ES-I3 (cell line): ENCODE results near the gene DSG2.

Source experiments
- H3K36me3 ChIP-seq: 2 replicates; pipeline ENCODE4 v1.6.1; 2013; ENCODE audit warnings: mild to moderate bottlenecking, low read length, control low read depth, moderate library complexity; ENCODE audit not compliant: insufficient read depth
- H3K4me1 ChIP-seq: 2 replicates; pipeline ENCODE4 v1.6.1; 2013; ENCODE audit warnings: mild to moderate bottlenecking, control low read depth, low read length; ENCODE audit not compliant: insufficient read depth
- H3K9ac ChIP-seq: 2 replicates; pipeline ENCODE4 v1.6.1; 2013; ENCODE audit warnings: low read depth, mild to moderate bottlenecking, low read length, moderate library complexity
- H3K9me3 ChIP-seq: 2 replicates; pipeline ENCODE4 v1.6.1; 2013; ENCODE audit warnings: mild to moderate bottlenecking, low read length, moderate library complexity; ENCODE audit not compliant: control insufficient read depth, insufficient read depth

Gene DSG2

DNA sequence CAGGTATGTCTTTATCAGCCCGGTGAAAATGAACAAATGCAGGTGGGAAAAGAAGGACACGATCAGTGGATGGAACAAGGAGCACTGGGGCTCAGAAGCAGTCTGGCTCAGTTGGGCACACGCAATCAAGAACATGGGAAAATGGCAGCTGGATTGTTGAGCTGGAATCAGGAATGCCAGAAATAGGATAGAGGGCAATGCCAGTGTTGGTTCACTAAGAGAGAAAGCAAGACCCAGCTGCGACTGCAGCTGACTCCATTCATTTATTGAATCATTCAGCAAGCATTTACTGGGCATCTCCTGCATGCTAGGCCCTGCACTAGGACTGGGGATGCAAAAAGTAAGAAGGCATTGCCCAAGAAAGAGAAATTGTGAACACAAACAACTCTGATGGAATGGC lies 80.1 kb downstream of the DSG2 start:
- H3K9me3 ChIP-seq, result no peaks in the 10 kb centered on the region
- H3K9ac ChIP-seq, result no peak overlapping the region
- H3K36me3 ChIP-seq, result no peaks in the 10 kb centered on the region
- H3K4me1 ChIP-seq, result peaks cover 5% of the 10 kb centered on the region; the same call in 1 of the 2 replicates

DNA sequence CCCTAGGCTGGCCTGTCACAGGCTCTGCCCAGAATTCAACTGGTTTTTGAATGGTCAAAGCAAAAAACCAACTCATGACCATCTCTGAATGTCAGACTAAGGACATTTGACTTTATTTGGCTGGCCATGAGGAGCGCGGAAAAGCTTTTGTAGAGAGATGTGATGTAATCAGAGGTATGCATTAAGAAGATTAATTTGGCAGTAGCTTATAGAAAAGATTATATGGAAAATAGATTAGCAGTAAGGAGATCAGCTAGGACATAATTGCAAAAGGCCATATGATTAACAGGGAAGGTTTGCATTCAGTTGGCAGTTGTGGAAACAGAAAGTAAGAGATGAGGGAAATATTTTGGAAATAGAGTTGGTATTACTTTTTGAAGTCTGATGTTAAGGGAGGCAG lies 81.4 kb downstream of the DSG2 start:
- Histone ChIP-seq H3K9me3 (no peaks in the 10 kb centered on the region), H3K36me3 (no peaks in the 10 kb centered on the region), H3K9ac (no peak overlapping the region), H3K4me1 (peaks cover 5% of the 10 kb centered on the region; the same call in 1 of the 2 replicates)

DNA sequence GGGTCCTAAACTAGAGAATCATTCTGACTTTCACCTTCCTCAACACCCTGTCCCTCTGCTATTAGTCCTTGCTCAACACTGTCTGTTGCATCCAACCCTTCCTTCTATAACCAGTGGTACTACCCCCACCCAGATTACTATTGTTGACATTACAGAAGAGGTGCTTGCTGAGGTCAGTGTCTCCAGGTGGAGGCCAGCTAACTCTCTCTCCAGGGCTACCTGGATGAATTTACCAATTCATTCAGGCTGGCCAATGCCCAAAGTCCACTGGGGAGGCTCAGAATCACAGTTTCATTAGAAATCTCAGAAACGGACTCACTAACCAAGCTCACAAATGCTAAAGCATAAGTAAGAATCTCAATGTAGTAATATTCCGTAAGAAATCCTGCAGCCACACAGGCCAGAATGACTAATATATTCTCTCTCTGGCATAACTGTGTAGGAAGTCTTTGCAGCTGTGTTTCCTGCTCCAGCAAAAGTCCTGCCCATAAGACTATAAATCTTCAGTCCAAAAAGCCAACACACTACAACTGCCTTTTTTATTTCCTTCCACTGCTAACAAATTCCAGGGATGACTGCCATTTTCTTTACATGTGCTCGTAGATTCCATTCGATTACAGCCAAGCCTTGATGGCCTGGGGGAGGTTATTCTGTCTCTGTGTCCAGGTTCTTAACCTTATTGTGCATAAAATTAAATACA lies 83.7 kb downstream of the DSG2 start:
- Histone ChIP-seq H3K9ac (no peak overlapping the region), H3K36me3 (no peaks in the 10 kb centered on the region), H3K4me1 (peaks cover 5% of the 10 kb centered on the region; the same call in 1 of the 2 replicates), H3K9me3 (no peaks in the 10 kb centered on the region)

DNA sequence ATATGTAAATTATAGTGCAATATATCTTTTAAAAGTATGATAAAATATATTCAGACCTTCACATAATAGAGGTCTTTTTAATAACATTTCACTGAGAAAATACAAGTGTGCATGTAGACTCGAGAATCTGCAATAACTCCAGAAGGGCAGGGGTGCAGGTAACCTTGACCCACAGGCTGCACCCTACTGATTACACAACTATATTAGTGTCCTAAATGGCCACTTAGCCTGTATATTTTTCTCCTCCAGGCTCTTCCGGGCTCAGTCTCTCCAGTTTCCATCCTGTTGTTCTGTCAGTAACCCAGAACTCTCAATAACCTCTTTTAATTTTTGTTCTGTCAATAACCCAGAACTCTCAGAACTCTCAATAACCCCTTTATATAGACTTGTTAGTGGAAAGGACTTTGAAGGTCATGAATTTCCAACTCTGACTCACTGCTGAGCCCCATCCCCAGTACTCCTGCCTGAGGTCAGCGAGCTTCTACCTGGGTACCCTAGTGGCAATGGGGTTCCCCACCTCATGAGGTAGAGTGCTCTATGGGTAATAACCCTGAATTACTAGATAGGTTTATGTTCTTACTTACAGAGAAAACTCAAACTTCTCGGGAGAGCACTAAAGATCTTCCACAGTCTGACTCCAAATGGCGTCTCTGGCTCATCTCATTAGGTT lies 85.3 kb downstream of the DSG2 start:
- no peaks in the 10 kb centered on the region for H3K9me3 ChIP-seq
- H3K36me3 ChIP-seq, result no peaks in the 10 kb centered on the region
- H3K4me1 ChIP-seq, result peaks cover 5% of the 10 kb centered on the region; the same call in 1 of the 2 replicates
- H3K9ac ChIP-seq, result no peak overlapping the region

DNA sequence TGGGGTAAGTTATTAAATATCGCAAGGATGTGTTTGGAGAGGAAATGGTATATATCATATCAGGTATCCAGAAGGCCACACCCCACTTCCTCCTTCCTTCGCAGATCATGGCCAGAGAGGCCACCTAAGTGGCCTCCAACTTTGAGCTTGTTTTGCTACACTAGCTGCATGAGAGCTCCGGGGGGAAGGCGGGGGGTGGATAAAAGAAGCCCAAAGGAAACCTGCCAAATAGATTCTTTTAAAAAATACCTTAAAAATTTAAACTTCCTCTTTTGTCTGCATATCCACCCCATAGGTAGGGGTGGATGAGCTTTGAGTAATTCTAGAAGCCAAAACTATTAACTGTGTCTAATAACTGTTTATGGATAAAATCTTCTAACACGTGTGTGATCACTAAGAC lies 88.0 kb downstream of the DSG2 start:
- Histone ChIP-seq H3K9ac (no peak overlapping the region), H3K9me3 (no peaks in the 10 kb centered on the region), H3K4me1 (peaks cover 5% of the 10 kb centered on the region; the same call in 1 of the 2 replicates), H3K36me3 (no peaks in the 10 kb centered on the region)

DNA sequence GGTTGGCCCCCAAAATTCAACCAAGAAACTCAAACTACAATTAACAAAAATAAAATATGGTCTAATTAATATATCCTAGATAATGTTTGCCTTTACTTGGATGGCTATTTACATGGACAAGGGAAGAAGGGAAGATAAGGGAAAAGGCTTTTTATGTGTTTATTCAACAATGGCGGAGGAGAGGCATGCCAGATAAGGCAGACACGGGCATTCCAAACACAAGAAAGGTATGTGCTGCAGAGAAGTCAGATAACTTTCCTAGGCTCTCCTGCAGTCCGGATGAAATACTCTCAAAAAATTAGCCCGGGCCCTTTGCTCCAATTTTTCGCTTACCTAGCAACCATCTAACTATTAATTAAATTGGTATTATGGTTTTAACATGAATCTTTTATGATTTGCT lies 88.6 kb downstream of the DSG2 start:
- no peaks in the 10 kb centered on the region for H3K36me3 ChIP-seq
- H3K9ac ChIP-seq, result no peak overlapping the region
- no peaks in the 10 kb centered on the region for H3K9me3 ChIP-seq
- peaks cover 4% of the 10 kb centered on the region; the same call in 1 of the 2 replicates for H3K4me1 ChIP-seq

DNA sequence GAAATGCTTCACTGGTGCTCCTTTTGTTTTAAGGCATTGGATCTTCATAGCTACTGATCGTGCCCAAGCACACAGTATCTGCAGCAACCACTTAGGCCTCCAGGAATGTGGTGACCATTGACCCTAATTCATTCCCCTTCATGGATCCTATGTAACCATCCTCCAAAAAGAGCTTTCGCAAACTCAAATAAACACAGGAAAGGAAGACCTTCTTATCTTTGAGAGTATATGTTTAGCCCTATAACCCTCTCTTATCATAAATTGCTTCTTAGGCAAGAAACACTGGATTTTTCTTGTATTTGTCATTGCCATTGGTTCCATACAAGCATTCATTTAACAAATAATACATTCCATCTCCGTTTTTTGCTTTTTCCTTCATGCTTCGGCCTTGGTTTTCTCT lies 89.6 kb downstream of the DSG2 start:
- H3K9me3 ChIP-seq, result no peaks in the 10 kb centered on the region
- H3K36me3 ChIP-seq, result no peaks in the 10 kb centered on the region
- H3K9ac ChIP-seq, result no peak overlapping the region
- H3K4me1 ChIP-seq, result no peaks in the 10 kb centered on the region

DNA sequence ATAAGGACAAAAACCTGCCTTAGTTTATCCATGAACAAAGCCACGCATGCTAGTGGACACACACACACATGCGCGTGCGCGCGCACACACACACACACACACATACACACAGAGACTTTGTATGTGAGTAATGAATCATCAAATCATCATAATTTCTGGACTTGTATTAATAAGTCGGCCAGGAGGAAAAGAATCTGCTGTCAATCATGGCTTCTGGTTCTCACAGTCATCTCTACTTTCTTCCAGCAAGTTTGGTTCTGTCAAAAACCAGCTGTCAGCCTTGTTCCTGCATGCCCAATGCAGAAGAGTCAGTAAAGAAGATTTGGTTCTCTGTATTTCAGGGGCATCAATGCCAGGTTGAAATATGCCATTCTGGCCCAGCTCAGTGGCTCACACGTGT lies 92.6 kb downstream of the DSG2 start:
- Histone ChIP-seq H3K36me3 (no peaks in the 10 kb centered on the region), H3K4me1 (no peaks in the 10 kb centered on the region), H3K9ac (no peak overlapping the region), H3K9me3 (no peaks in the 10 kb centered on the region)

DNA sequence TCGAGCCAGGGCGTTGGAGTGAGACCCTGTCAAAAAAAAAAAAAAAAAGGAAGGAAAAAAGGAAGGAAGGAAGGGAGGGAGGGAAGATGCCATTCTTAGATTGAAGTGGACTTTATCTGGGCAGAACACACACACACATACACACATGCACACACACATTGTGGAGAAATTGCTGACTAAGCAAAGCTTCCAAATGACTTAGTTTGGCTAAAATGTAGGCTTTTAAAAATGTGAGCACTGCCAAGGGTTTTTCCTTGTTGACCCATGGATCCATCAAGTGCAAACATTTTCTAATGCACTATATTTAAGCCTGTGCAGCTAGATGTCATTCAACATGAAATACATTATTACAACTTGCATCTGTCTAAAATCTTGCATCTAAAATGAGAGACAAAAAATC lies 93.1 kb downstream of the DSG2 start:
- H3K36me3 ChIP-seq, result no peaks in the 10 kb centered on the region
- H3K4me1 ChIP-seq, result no peaks in the 10 kb centered on the region
- H3K9ac ChIP-seq, result no peak overlapping the region
- H3K9me3 ChIP-seq, result no peaks in the 10 kb centered on the region

DNA sequence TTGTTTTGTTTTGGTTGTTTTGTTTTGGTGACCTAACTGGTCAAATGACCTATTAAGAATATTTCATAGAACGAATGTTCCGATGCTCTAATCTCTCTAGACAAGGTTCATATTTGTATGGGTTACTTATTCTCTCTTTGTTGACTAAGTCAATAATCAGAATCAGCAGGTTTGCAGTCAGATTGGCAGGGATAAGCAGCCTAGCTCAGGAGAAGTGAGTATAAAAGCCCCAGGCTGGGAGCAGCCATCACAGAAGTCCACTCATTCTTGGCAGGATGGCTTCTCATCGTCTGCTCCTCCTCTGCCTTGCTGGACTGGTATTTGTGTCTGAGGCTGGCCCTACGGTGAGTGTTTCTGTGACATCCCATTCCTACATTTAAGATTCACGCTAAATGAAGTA lies 93.7 kb downstream of the DSG2 start, which contains the start of gene TTR:
Gene TTR (plus strand): TSS at position 250 of the 400 bp plus-strand sequence. CDS start 26 bp downstream, at position 276.
- Histone ChIP-seq H3K36me3 (no peaks in the 10 kb centered on the region), H3K9me3 (no peaks in the 10 kb centered on the region), H3K9ac (no peak within 1 kb of the TSS), H3K4me1 (no peaks in the 10 kb centered on the region)

DNA sequence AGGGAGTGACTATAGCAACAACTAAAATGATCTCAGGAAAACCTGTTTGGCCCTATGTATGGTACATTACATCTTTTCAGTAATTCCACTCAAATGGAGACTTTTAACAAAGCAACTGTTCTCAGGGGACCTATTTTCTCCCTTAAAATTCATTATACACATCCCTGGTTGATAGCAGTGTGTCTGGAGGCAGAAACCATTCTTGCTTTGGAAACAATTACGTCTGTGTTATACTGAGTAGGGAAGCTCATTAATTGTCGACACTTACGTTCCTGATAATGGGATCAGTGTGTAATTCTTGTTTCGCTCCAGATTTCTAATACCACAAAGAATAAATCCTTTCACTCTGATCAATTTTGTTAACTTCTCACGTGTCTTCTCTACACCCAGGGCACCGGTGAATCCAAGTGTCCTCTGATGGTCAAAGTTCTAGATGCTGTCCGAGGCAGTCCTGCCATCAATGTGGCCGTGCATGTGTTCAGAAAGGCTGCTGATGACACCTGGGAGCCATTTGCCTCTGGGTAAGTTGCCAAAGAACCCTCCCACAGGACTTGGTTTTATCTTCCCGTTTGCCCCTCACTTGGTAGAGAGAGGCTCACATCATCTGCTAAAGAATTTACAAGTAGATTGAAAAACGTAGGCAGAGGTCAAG lies 94.7 kb downstream of the DSG2 start:
- no peaks in the 10 kb centered on the region for H3K4me1 ChIP-seq
- H3K9ac ChIP-seq, result no peak overlapping the region
- no peaks in the 10 kb centered on the region for H3K36me3 ChIP-seq
- H3K9me3 ChIP-seq, result no peaks in the 10 kb centered on the region

DNA sequence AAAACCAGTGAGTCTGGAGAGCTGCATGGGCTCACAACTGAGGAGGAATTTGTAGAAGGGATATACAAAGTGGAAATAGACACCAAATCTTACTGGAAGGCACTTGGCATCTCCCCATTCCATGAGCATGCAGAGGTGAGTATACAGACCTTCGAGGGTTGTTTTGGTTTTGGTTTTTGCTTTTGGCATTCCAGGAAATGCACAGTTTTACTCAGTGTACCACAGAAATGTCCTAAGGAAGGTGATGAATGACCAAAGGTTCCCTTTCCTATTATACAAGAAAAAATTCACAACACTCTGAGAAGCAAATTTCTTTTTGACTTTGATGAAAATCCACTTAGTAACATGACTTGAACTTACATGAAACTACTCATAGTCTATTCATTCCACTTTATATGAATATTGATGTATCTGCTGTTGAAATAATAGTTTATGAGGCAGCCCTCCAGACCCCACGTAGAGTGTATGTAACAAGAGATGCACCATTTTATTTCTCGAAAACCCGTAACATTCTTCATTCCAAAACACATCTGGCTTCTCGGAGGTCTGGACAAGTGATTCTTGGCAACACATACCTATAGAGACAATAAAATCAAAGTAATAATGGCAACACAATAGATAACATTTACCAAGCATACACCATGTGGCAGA lies 97.3 kb downstream of the DSG2 start:
- H3K4me1 ChIP-seq, result no peaks in the 10 kb centered on the region
- H3K9ac ChIP-seq, result no peak overlapping the region

DNA sequence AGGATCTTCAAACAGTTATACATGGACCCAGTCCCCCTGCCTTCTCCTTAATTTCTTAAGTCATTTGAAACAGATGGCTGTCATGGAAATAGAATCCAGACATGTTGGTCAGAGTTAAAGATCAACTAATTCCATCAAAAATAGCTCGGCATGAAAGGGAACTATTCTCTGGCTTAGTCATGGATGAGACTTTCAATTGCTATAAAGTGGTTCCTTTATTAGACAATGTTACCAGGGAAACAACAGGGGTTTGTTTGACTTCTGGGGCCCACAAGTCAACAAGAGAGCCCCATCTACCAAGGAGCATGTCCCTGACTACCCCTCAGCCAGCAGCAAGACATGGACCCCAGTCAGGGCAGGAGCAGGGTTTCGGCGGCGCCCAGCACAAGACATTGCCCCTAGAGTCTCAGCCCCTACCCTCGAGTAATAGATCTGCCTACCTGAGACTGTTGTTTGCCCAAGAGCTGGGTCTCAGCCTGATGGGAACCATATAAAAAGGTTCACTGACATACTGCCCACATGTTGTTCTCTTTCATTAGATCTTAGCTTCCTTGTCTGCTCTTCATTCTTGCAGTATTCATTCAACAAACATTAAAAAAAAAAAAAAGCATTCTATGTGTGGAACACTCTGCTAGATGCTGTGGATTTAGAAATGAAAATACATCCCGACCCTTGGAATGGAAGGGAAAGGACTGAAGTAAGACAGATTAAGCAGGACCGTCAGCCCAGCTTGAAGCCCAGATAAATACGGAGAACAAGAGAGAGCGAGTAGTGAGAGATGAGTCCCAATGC lies 98.3 kb downstream of the DSG2 start:
- H3K9ac ChIP-seq, result no peak overlapping the region

More for the DNA sequence above, 97.3 kb downstream of the DSG2 start:
- Histone ChIP-seq H3K9me3 (no peaks in the 10 kb centered on the region), H3K36me3 (no peaks in the 10 kb centered on the region)

More for the DNA sequence above, 98.3 kb downstream of the DSG2 start:
- H3K4me1 ChIP-seq, result no peaks in the 10 kb centered on the region
- H3K36me3 ChIP-seq, result no peaks in the 10 kb centered on the region
- no peaks in the 10 kb centered on the region for H3K9me3 ChIP-seq
